Measurements from ENCODE around the gene SCGB2B2. TPM values are rescaled to one million over a fixed set of nuclear protein-coding genes. Genes with fewer than 3 reads are reported as not detected.
"Not testable (repeated sequence)": the region's sequence is repeated elsewhere in the genome, so short reads cannot be mapped to it uniquely, and the experiment has no call there.

SCGB2B2 gene, protein sequence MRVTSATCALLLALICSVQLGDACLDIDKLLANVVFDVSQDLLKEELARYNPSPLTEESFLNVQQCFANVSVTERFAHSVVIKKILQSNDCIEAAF
- polyA plus RNA-seq: not detected

- peaks cover 11 to 22% (median 13%) of the 10 kb centered on the region in 3 donors for H3K4me1 Mint-ChIP-seq
- H3K36me3 Mint-ChIP-seq: peaks cover 17% of the 10 kb centered on the region
- peak within 1 kb of the TSS; percentile 95 to 99 (median 98) for H3K4me3 Mint-ChIP-seq
- no peaks in the 10 kb centered on the region for H3K27me3 Mint-ChIP-seq
- H3K27ac Mint-ChIP-seq: peak within 1 kb of the TSS; percentile 93 to 100 (median 99)
- peaks cover 7 to 12% (median 9%) of the 10 kb centered on the region in 3 donors for H3K9me3 Mint-ChIP-seq
Measured at GRCh38 chr19:34676697-34677385, at the start of gene SCGB2B2. Gene SCGB2B2 (minus strand): TSS chr19:34677159. CDS start chr19:34594563, 82,596 bp downstream.

GRCh38 chr19:34725400-34725799 is 48.4 kb upstream of the SCGB2B2 start:
- no peaks in the 10 kb centered on the region for H3K9me3 Mint-ChIP-seq
- H3K4me1 Mint-ChIP-seq: no peaks in the 10 kb centered on the region
- peak overlapping the region in 1 of 3 donors; percentile 29 for H3K27ac Mint-ChIP-seq
- H3K4me3 Mint-ChIP-seq: no peak overlapping the region
- no peaks in the 10 kb centered on the region for H3K36me3 Mint-ChIP-seq
- H3K27me3 Mint-ChIP-seq: peaks cover 10% of the 10 kb centered on the region

DNA sequence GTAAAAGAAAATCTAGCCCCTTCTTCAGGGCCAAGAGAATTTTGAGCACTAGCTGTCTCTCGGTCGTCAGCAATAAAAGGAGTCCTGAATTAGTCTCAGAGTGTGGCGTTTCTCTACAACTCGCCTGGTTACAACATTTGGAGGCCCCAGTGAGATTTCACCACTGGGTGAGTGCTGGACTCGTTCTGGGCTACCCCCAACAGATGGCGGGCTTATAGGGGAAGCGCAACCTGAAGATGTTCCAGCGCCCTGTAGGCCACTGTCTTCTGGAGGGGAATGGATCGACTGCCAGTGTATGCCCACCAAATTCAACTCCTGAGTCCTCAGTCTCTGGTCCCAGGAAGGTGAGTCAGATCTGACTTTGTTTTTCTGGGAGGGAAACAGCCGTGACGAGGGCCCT is 45.4 kb upstream of the SCGB2B2 start:
- Mint-ChIP-seq H3K9me3 (no peaks in the 10 kb centered on the region), H3K4me1 (no peaks in the 10 kb centered on the region), H3K27ac (no peak overlapping the region), H3K36me3 (no peaks in the 10 kb centered on the region), H3K4me3 (no peak overlapping the region), H3K27me3 (peaks cover 10% of the 10 kb centered on the region)

DNA sequence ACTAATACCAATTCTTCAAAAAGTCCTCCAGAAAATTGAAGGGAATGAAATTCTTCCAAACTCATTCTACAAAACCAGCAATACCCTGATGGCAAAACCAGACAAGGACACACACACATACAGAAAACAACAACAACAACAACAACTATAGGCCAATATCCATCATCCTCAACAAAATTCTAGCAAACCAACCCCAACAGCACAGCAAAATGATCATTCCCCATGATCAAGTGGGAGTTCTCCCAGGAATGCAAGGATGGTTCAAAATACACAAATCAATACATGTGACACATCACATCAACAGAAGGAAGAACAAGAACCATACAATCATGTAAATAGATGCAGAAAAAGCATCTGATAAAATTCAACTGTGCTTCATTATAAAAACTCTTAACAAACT is 38.4 kb upstream of the SCGB2B2 start:
- Mint-ChIP-seq H3K27ac (no peak overlapping the region), H3K9me3 (peaks cover 6 to 14% (median 6%) of the 10 kb centered on the region in 3 donors), H3K36me3 (no peaks in the 10 kb centered on the region), H3K4me3 (no peak overlapping the region), H3K4me1 (peaks cover 0 to 1% (median 0%) of the 10 kb centered on the region in 3 donors), H3K27me3 (peaks cover 10% of the 10 kb centered on the region)

GRCh38 chr19:34713262-34713637 is 36.3 kb upstream of the SCGB2B2 start:
- no peak overlapping the region for H3K4me3 Mint-ChIP-seq
- H3K4me1 Mint-ChIP-seq: peaks cover 0 to 1% (median 0%) of the 10 kb centered on the region in 3 donors
- H3K36me3 Mint-ChIP-seq: no peaks in the 10 kb centered on the region
- peaks cover 14% of the 10 kb centered on the region for H3K27me3 Mint-ChIP-seq
- H3K9me3 Mint-ChIP-seq: peaks cover 6 to 14% (median 6%) of the 10 kb centered on the region in 3 donors
- H3K27ac Mint-ChIP-seq: peak overlapping the region in 1 of 3 donors; percentile 36

- H3K9me3 Mint-ChIP-seq: peaks cover 6 to 14% (median 6%) of the 10 kb centered on the region in 3 donors
- H3K4me1 Mint-ChIP-seq: peaks cover 0 to 1% (median 0%) of the 10 kb centered on the region in 3 donors
- H3K27ac Mint-ChIP-seq: no peak overlapping the region
- H3K4me3 Mint-ChIP-seq: no peak overlapping the region
- H3K36me3 Mint-ChIP-seq: no peaks in the 10 kb centered on the region
- H3K27me3 Mint-ChIP-seq: peaks cover 18% of the 10 kb centered on the region
Measured at GRCh38 chr19:34712395-34713261, 35.7 kb upstream of the SCGB2B2 start.

- Mint-ChIP-seq H3K27ac (no peak overlapping the region), H3K36me3 (no peaks in the 10 kb centered on the region), H3K4me3 (no peak overlapping the region), H3K27me3 (peaks cover 22% of the 10 kb centered on the region), H3K4me1 (peaks cover 0 to 1% (median 0%) of the 10 kb centered on the region in 3 donors), H3K9me3 (peaks cover 9 to 14% (median 9%) of the 10 kb centered on the region in 3 donors)
Measured at GRCh38 chr19:34711890-34712289, 34.9 kb upstream of the SCGB2B2 start.

DNA sequence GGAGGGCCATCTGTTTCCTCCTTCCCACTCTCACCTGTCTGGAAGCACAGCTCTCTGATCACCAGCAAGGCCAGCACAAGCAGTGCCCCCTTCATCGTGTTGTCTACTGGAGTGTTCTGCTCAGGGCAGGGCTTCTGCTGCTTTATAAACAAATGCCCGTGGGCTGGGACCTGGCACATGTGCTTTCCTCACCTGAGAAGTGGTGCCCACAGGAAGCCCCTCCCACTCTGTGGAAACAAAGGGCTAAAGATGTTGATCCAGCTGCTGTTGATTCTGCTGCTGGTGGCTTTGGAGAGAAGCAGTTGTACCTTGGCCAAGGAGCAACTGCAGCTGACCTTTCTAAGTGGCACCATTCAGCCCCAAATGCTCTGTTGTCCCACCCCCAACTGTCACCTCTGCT is 30.7 kb upstream of the SCGB2B2 start:
- Mint-ChIP-seq H3K4me1 (peaks cover 0 to 1% (median 0%) of the 10 kb centered on the region in 3 donors), H3K9me3 (peaks cover 4 to 23% (median 5%) of the 10 kb centered on the region in 3 donors), H3K27me3 (peaks cover 22% of the 10 kb centered on the region), H3K36me3 (peaks cover 5% of the 10 kb centered on the region), H3K4me3 (no peak overlapping the region), H3K27ac (no peak overlapping the region)

- Mint-ChIP-seq H3K4me1 (no peaks in the 10 kb centered on the region), H3K36me3 (no peaks in the 10 kb centered on the region), H3K27ac (no peak overlapping the region), H3K9me3 (peaks cover 5 to 27% (median 18%) of the 10 kb centered on the region in 3 donors), H3K27me3 (peaks cover 4% of the 10 kb centered on the region), H3K4me3 (no peak overlapping the region)
Measured at GRCh38 chr19:34692549-34692948, 15.6 kb upstream of the SCGB2B2 start.

- Mint-ChIP-seq H3K4me1 (peaks cover 0 to 1% (median 0%) of the 10 kb centered on the region in 3 donors), H3K36me3 (no peaks in the 10 kb centered on the region), H3K9me3 (peaks cover 8 to 49% (median 25%) of the 10 kb centered on the region in 3 donors), H3K27me3 (peaks cover 4% of the 10 kb centered on the region), H3K4me3 (no peak overlapping the region), H3K27ac (no peak overlapping the region)
Measured at GRCh38 chr19:34690372-34690771, 13.4 kb upstream of the SCGB2B2 start.

GRCh38 chr19:34688592-34688991 is 11.6 kb upstream of the SCGB2B2 start:
- no peak overlapping the region for H3K4me3 Mint-ChIP-seq
- H3K27ac Mint-ChIP-seq: no peak overlapping the region
- H3K27me3 Mint-ChIP-seq: peaks cover 2% of the 10 kb centered on the region
- peaks cover 13 to 57% (median 26%) of the 10 kb centered on the region in 3 donors for H3K9me3 Mint-ChIP-seq
- H3K4me1 Mint-ChIP-seq: peaks cover 0 to 1% (median 0%) of the 10 kb centered on the region in 3 donors
- peaks cover 3% of the 10 kb centered on the region for H3K36me3 Mint-ChIP-seq

DNA sequence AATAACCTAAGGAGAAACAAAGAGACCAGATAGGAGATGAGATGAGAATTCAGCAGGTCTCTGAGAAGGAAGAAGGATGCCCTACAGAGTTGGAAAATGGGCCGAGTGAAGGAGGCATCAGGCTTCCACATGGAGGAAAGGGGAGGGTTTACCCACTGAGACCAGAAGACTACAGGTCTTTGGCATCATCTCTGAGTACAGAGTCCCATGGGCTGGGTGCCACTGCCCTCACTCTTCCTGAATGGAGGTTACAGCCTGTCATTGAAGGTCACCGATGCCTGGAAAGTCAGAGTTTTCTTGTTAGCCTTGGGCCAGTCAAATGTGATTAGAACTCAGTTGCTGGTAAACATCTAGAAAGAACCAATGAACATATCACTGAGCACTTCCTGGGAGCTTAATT is 10.4 kb upstream of the SCGB2B2 start:
- H3K4me3 Mint-ChIP-seq: no peak overlapping the region
- H3K9me3 Mint-ChIP-seq: peaks cover 16 to 60% (median 28%) of the 10 kb centered on the region in 3 donors
- H3K36me3 Mint-ChIP-seq: peaks cover 13% of the 10 kb centered on the region
- H3K27me3 Mint-ChIP-seq: peaks cover 1% of the 10 kb centered on the region
- peaks cover 0 to 1% (median 0%) of the 10 kb centered on the region in 3 donors for H3K4me1 Mint-ChIP-seq
- no peak overlapping the region for H3K27ac Mint-ChIP-seq

- Mint-ChIP-seq H3K4me3 (no peak overlapping the region), H3K27ac (no peak overlapping the region)
Measured at GRCh38 chr19:34686455-34686854, 9.5 kb upstream of the SCGB2B2 start.

DNA sequence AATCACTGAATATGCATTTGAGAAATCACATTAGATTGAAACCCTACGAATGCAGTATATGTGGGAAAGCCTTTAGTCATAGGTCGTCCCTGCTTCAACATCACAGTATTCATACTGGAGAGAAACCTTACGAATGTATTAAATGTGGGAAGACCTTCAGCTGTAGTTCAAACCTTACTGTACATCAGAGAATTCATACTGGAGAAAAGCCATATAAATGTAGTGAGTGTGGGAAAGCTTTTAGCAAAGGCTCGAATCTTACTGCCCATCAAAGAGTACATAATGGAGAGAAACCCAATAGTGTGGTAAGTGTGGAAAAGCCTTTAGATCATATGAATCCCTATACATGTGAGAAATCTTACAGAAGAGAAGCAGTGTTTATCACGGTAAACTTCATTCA is 8.3 kb upstream of the SCGB2B2 start:
- H3K4me3 Mint-ChIP-seq, H3K27me3 Mint-ChIP-seq, H3K27ac Mint-ChIP-seq, H3K4me1 Mint-ChIP-seq: not testable (repeated sequence)
- Mint-ChIP-seq H3K9me3 (peaks cover 14 to 51% (median 28%) of the 10 kb centered on the region in 3 donors), H3K36me3 (peaks cover 23% of the 10 kb centered on the region)

More at GRCh38 chr19:34686455-34686854, 9.5 kb upstream of the SCGB2B2 start:
- Mint-ChIP-seq H3K27me3 (no peaks in the 10 kb centered on the region), H3K4me1 (peaks cover 0 to 1% (median 0%) of the 10 kb centered on the region in 3 donors), H3K9me3 (peaks cover 16 to 59% (median 28%) of the 10 kb centered on the region in 3 donors), H3K36me3 (peaks cover 16% of the 10 kb centered on the region)

DNA sequence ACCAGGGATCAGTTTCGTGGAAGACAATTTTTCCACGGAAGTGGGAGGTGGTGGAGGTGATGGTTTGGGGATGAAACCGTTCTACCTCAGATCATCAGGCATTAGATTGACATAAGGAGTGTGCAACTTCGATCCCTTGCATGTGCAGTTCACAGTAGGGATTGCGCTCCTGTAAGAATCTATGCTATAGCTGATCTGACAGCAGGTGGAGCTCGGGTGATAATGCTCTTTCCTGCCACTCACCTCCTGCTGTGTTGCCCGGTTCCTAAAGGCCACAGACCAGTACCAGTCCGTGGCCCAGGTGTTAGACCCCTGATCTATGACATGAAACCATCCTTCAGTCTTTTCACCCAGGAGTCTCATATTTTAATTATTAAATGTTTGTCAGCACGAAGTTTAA is 4.5 kb upstream of the SCGB2B2 start:
- Mint-ChIP-seq H3K9me3 (peaks cover 16 to 37% (median 20%) of the 10 kb centered on the region in 3 donors), H3K4me1 (peaks cover 7 to 17% (median 8%) of the 10 kb centered on the region in 3 donors), H3K36me3 (peaks cover 31% of the 10 kb centered on the region), H3K4me3 (no peak overlapping the region), H3K27ac (no peak overlapping the region), H3K27me3 (no peaks in the 10 kb centered on the region)
